H54 (cell line): ENCODE data around the gene SSTR3.

Experiments used
- DNase-seq: peaks from one replicate; pipeline ENCODE4 v3.0.0; 2011; ENCODE audit warnings: low spot score, mixed read lengths; ENCODE audit not compliant: insufficient read length
- FAIRE-seq: peaks from 3 replicates; lab custom pipeline; 2011; peaks lifted over from hg19 to GRCh38; lab: Jason Lieb, UNC
- POLR2A ChIP-seq: IDR thresholded peaks from 2 replicates; pipeline ENCODE4 v1.6.1; 2011; ENCODE audit warnings: low read depth, mild to moderate bottlenecking, low read length

Gene SSTR3

DNA sequence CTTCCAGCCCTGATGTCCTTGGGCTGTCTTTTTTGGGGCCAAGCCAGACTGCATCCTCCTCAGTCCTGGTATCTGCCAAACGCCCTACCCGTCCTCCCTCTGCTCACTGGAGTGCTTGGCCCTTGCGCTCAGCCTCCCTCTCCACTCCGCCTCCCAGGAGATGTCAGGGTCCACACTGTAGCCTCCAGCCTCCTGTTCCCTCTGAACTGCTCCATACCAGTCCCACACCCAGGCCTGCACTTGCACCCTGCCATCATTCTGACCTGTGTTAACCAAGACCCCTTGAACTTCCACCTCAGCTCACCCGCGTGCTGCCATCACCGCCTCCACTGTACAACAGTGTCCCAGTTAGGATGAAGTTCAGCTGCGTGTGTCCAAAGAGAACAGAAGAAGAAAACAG is 56.3 kb downstream of the SSTR3 start:
- DNase-seq (no peak), FAIRE-seq (no peak)
- no peak for TF ChIP-seq POLR2A

DNA sequence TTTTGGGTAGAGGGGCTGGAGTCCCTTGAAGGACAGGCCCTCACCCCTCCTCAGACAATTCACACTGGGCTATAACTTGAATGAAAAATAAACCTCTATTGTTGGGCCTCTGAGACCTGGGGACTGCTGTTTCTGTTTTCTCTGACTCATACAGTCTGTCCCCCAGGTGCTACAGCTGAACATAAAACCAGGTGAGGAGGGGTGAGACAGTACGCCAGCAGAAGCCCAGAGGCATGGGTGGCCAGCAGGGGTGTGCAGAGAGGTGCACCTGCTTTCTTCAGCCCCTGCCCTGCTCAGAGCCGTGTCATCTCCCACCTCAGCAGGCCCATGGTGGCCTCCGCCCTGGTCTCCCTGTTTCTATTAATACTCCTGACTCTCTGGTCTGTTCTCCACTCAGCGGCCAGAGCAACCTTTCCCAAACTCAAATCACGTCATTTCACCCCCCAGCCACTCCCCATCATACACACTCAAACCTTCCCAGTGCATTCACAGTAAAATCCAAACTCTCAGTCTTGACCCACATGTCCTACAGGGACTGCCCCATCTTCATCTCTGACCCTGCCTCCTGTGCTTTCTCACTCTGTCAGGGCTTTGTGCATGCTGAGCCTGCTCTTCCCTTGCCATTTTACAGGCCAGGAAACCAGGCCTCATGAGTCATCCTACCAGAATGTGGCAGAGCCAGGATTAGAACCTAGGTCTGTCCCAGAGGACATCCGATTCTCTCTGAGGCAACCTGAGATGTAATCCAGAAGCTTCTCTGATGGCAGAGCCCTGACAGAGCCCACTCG is 57.2 kb downstream of the SSTR3 start:
- no peak for FAIRE-seq
- no peak for TF ChIP-seq POLR2A
- no peak for DNase-seq
